ENCODE measurements around the gene SPHK2. TPM values are rescaled to one million over a fixed set of nuclear protein-coding genes. Genes with fewer than 3 reads are reported as not detected.

The SPHK2 gene
- total RNA-seq, 4 donors from 2014 or later = 17.1 to 45.4 (median 31.4) TPM

GRCh38 chr19:48614436-48615230 is 4.7 kb upstream of the SPHK2 start, which contains the start of gene FAM83E:
FAM83E (minus strand) TSS chr19:48615076; CDS start chr19:48613372, 1,704 bp downstream.
- H3K27ac ChIP-seq = no peak within 1 kb of the TSS
- intact Hi-C loops (cut with DNase I) = no loop called here

GRCh38 chr19:48615231-48616040 is 3.9 kb upstream of the SPHK2 start:
- H3K4me1 ChIP-seq = peaks cover 15 to 27% of the 10 kb centered on the region in 2 donors
- 74 to 81% methylated on average over 18 to 19 of the region's 19 CpGs for WGBS, 2 donors
- DNase-seq = no peak
- no peaks in the 10 kb centered on the region for H3K9me3 ChIP-seq
- H3K27ac ChIP-seq = no peak overlapping the region
- H3K4me3 ChIP-seq (replicated peaks in 1 of 3) = no peak overlapping the region
- TF ChIP-seq POLR2A (IDR thresholded peaks at IDR 0.05) = no peak
- no peak for TF ChIP-seq CTCF (IDR thresholded peaks at IDR 0.05)
- H3K36me3 ChIP-seq = peaks cover 25 to 26% of the 10 kb centered on the region in 2 donors
- H3K27me3 ChIP-seq = no peaks in the 10 kb centered on the region
- intact Hi-C loops (cut with DNase I) = no loop called here

More at GRCh38 chr19:48614436-48615230, 4.7 kb upstream of the SPHK2 start, which contains the start of gene FAM83E:
- no peaks in the 10 kb centered on the region for H3K9me3 ChIP-seq
- no peaks in the 10 kb centered on the region for H3K27me3 ChIP-seq
- peaks cover 25 to 26% of the 10 kb centered on the region in 2 donors for H3K36me3 ChIP-seq
- peaks cover 10 to 20% of the 10 kb centered on the region in 2 donors for H3K4me1 ChIP-seq
- no peak for DNase-seq
- TF ChIP-seq POLR2A (IDR thresholded peaks at IDR 0.05) (no peak), CTCF (IDR thresholded peaks at IDR 0.05) (no peak)
- H3K4me3 ChIP-seq (replicated peaks in 1 of 3) = no peak within 1 kb of the TSS
- 66 to 72% methylated on average over 21 to 24 of the region's 31 CpGs for WGBS, 2 donors

- Histone ChIP-seq H3K27me3 (no peaks in the 10 kb centered on the region), H3K4me1 (peaks cover 15 to 27% of the 10 kb centered on the region in 2 donors), H3K4me3 (replicated peaks in 1 of 3) (no peak overlapping the region), H3K9me3 (no peaks in the 10 kb centered on the region), H3K36me3 (peaks cover 25 to 26% of the 10 kb centered on the region in 2 donors), H3K27ac (no peak overlapping the region)
- no peak for DNase-seq
- 82 to 90% methylated on average over 7 to 10 of the region's 16 CpGs for WGBS, 2 donors
- intact Hi-C loops (cut with DNase I) = no loop called here
- TF ChIP-seq POLR2A (IDR thresholded peaks at IDR 0.05) (no peak), CTCF (IDR thresholded peaks at IDR 0.05) (no peak)
Observed at GRCh38 chr19:48616041-48616436, 3.3 kb upstream of the SPHK2 start.

GRCh38 chr19:48616491-48617056 is 2.7 kb upstream of the SPHK2 start:
- intact Hi-C loops (cut with DNase I) = no loop called here
- Histone ChIP-seq H3K4me1 (peaks cover 15 to 27% of the 10 kb centered on the region in 2 donors), H3K27me3 (no peaks in the 10 kb centered on the region), H3K36me3 (peaks cover 25 to 26% of the 10 kb centered on the region in 2 donors), H3K27ac (no peak overlapping the region), H3K9me3 (no peaks in the 10 kb centered on the region), H3K4me3 (replicated peaks in 1 of 3) (no peak overlapping the region)
- no peak for DNase-seq
- no peak for TF ChIP-seq CTCF (IDR thresholded peaks at IDR 0.05)
- no peak for TF ChIP-seq POLR2A (IDR thresholded peaks at IDR 0.05)
- 80 to 87% methylated on average over 10 to 12 of the region's 12 CpGs for WGBS, 2 donors
